Neuronal stem cell (in vitro differentiated cells): ENCODE measurements around the gene NDST1.

Source experiments
- DNase-seq: peaks from one replicate; pipeline ENCODE4 v3.0.0-alpha.2; 2013; ENCODE audit warnings: low spot score
- H2AFZ ChIP-seq: one replicate; pipeline ENCODE4 v1.6.1; 2013; ENCODE audit warnings: mild to moderate bottlenecking, low read length, inconsistent platforms
- H2AK5ac ChIP-seq: 2 replicates; pipeline ENCODE4 v1.6.1; 2013; ENCODE audit warnings: low read depth, mild to moderate bottlenecking, inconsistent platforms, low read length, moderate library complexity, mixed read lengths
- H2BK120ac ChIP-seq: 2 replicates; pipeline ENCODE4 v1.6.1; 2013; ENCODE audit warnings: low read depth, mild to moderate bottlenecking, inconsistent platforms, low read length, moderate library complexity, mixed read lengths
- H2BK12ac ChIP-seq: one replicate; pipeline ENCODE4 v1.6.1; 2013; ENCODE audit warnings: low read length, inconsistent platforms
- H2BK15ac ChIP-seq: 2 replicates; pipeline ENCODE4 v1.6.1; 2013; ENCODE audit warnings: mild to moderate bottlenecking, low read length, inconsistent platforms, mixed read lengths
- H2BK5ac ChIP-seq: one replicate; pipeline ENCODE4 v1.6.1; 2013; ENCODE audit warnings: inconsistent platforms, mild to moderate bottlenecking, low read length, moderate library complexity
- H3K14ac ChIP-seq: one replicate; pipeline ENCODE4 v1.6.1; 2013; ENCODE audit warnings: low read length, inconsistent platforms
- H3K18ac ChIP-seq: 2 replicates; pipeline ENCODE4 v1.6.1; 2013; ENCODE audit warnings: low read length, inconsistent platforms
- H3K23ac ChIP-seq: 2 replicates; pipeline ENCODE4 v1.6.1; 2013; ENCODE audit warnings: low read depth, mild to moderate bottlenecking, mixed read lengths, low read length, inconsistent platforms; ENCODE audit not compliant: poor library complexity
- H3K27ac ChIP-seq: replicated peaks from 3 replicates; pipeline ENCODE4 v1.5.1; 2013; ENCODE audit warnings: low read length, inconsistent platforms
- H3K27me3 ChIP-seq, 3 experiments: 2 replicates each; pipeline ENCODE4 v1.6.1; 2013; ENCODE audit warnings: low read length in 3 of 3, mild to moderate bottlenecking in 2 of 3, inconsistent platforms in 1 of 3, low read depth in 1 of 3, mixed read lengths in 1 of 3, moderate library complexity in 1 of 3; ENCODE audit not compliant: control insufficient read depth in 3 of 3, insufficient read depth in 3 of 3
- H3K36me3 ChIP-seq, 2 donors: replicated peaks in 1 of 2; 2 replicates each; pipeline ENCODE4 v1.6.1; 2013; ENCODE audit warnings: low read length in 2 of 2; ENCODE audit not compliant: control insufficient read depth in 2 of 2, insufficient read depth in 2 of 2
- H3K4ac ChIP-seq: 2 replicates; pipeline ENCODE4 v1.6.1; 2013; ENCODE audit warnings: inconsistent platforms, mild to moderate bottlenecking, low read length, moderate library complexity
- H3K4me1 ChIP-seq, 2 donors: 1 replicate in 1 of 2; 2 replicates in 1 of 2; pipeline ENCODE4 v1.6.1; 2013; ENCODE audit warnings: low read length in 2 of 2, low read depth in 1 of 2; ENCODE audit not compliant: control insufficient read depth in 2 of 2, insufficient read depth in 1 of 2
- H3K4me2 ChIP-seq: one replicate; pipeline ENCODE4 v1.6.1; 2013; ENCODE audit warnings: mild to moderate bottlenecking, low read length, inconsistent platforms; ENCODE audit not compliant: insufficient read depth, poor library complexity, severe bottlenecking
- H3K4me3 ChIP-seq, 2 donors: 2 replicates each; pipeline ENCODE4 v1.5.1; 2013; ENCODE audit warnings: low read length in 2 of 2, mild to moderate bottlenecking in 2 of 2, inconsistent platforms in 1 of 2, moderate library complexity in 1 of 2
- H3K79me1 ChIP-seq: one replicate; pipeline ENCODE4 v1.6.1; 2013; ENCODE audit warnings: low read depth, mild to moderate bottlenecking, inconsistent platforms, low read length, moderate library complexity
- H3K9ac ChIP-seq: one replicate; pipeline ENCODE4 v1.6.1; 2013; ENCODE audit warnings: mild to moderate bottlenecking, low read depth, low read length, inconsistent platforms; ENCODE audit not compliant: poor library complexity
- H3K9me3 ChIP-seq, 2 donors: replicated peaks in 1 of 2; 2 replicates each; pipeline versions ENCODE3 to v1.6.1; 2013; ENCODE audit warnings: low read length in 2 of 2, mild to moderate bottlenecking in 2 of 2, inconsistent platforms in 1 of 2, low read depth in 1 of 2, mixed read lengths in 1 of 2, moderate library complexity in 1 of 2; ENCODE audit not compliant: control insufficient read depth in 2 of 2, insufficient read depth in 1 of 2
- H4K8ac ChIP-seq: one replicate; pipeline ENCODE4 v1.6.1; 2013; ENCODE audit warnings: low read depth, mild to moderate bottlenecking, inconsistent platforms, low read length, moderate library complexity
- H4K91ac ChIP-seq: one replicate; pipeline ENCODE4 v1.6.1; 2013; ENCODE audit warnings: low read length, low read depth, mild to moderate bottlenecking, inconsistent platforms; ENCODE audit not compliant: poor library complexity
- WGBS, 2 donors: extraction: QIAGEN DNeasy Blood & Tissue Kit; methylation state at CpG; one replicate each; pipeline ENCODE4 v1.1.7; 2013; ENCODE audit warnings: missing lambda C conversion rate in 2 of 2, mixed read lengths in 1 of 2; ENCODE audit not compliant: insufficient read length in 2 of 2, insufficient replicate concordance in 1 of 2; ENCODE audit errors: extremely low coverage in 2 of 2; 5-methylcytosine and 5-hydroxymethylcytosine counted together

Gene NDST1

GRCh38 chr5:150553911-150554310 lies 46.0 kb downstream of the NDST1 start:
- peaks cover 38 to 81% of the 10 kb centered on the region in 2 donors for H3K36me3 ChIP-seq

GRCh38 chr5:150554857-150555256 lies 46.9 kb downstream of the NDST1 start:
- WGBS, 2 donors: no CpG with 5 or more reads among the region's 8 CpGs
- no peak overlapping the region for H3K4me2 ChIP-seq
- H2AFZ ChIP-seq: no peak overlapping the region

More at GRCh38 chr5:150553911-150554310, 46.0 kb downstream of the NDST1 start:
- H3K27ac ChIP-seq: no peak overlapping the region
- H4K91ac ChIP-seq: no peak overlapping the region
- no peaks in the 10 kb centered on the region for H3K27me3 ChIP-seq
- H2AFZ ChIP-seq: no peak overlapping the region
- no CpG with 5 or more reads among the region's 8 CpGs for WGBS, 2 donors
- no peak overlapping the region for H2BK120ac ChIP-seq
- H3K18ac ChIP-seq: no peak overlapping the region
- H3K4me2 ChIP-seq: no peak overlapping the region
- no peaks in the 10 kb centered on the region for H3K79me1 ChIP-seq
- H2BK12ac ChIP-seq: no peak overlapping the region
- no peak overlapping the region for H2BK15ac ChIP-seq
- no peak overlapping the region for H2BK5ac ChIP-seq
- no peaks in the 10 kb centered on the region for H3K4me1 ChIP-seq
- H3K4me3 ChIP-seq: no peak overlapping the region
- no peak overlapping the region for H3K23ac ChIP-seq
- H2AK5ac ChIP-seq: no peak overlapping the region
- H3K4ac ChIP-seq: no peak overlapping the region
- no peaks in the 10 kb centered on the region for H3K9me3 ChIP-seq
- H3K9ac ChIP-seq: no peak overlapping the region
- no peak overlapping the region for H4K8ac ChIP-seq
- DNase-seq: no peak
- H3K14ac ChIP-seq: no peak overlapping the region

DNA sequence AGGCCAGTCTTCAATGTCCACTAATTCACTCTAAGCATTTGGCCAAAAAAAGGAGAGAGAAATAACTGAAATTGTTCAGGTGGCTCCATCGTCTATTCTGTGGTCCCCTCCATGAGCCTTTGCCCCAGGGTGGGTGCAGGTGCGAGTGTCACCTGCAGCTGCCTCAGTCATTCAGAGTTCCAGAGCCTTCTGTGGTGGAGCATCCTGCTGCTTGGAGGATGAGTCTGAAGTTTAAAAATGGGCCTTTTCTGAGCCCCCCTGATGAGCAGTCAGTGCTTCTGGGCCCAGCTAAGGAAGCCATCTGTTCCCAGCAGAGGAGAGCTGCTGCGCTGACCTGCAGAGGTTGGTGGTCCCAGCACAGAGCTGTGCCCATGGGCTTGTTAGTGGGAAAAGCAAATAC lies 48.2 kb downstream of the NDST1 start:
- H2BK15ac ChIP-seq: no peak overlapping the region
- H2BK5ac ChIP-seq: no peak overlapping the region
- no peak overlapping the region for H2AFZ ChIP-seq
- no peak overlapping the region for H4K91ac ChIP-seq
- H3K4me2 ChIP-seq: no peak overlapping the region
- no peak overlapping the region for H3K4me3 ChIP-seq
- H3K4ac ChIP-seq: no peak overlapping the region
- H2BK12ac ChIP-seq: no peak overlapping the region
- H3K18ac ChIP-seq: no peak overlapping the region
- H3K4me1 ChIP-seq: peaks cover 0 to 2% of the 10 kb centered on the region in 2 donors
- H3K9ac ChIP-seq: no peak overlapping the region
- H2BK120ac ChIP-seq: no peak overlapping the region
- no peak overlapping the region for H3K27ac ChIP-seq
- no CpG with 5 or more reads among the region's 3 CpGs for WGBS, 2 donors
- no peak overlapping the region for H3K23ac ChIP-seq
- no peak overlapping the region for H2AK5ac ChIP-seq
- H4K8ac ChIP-seq: no peak overlapping the region
- H3K79me1 ChIP-seq: no peaks in the 10 kb centered on the region
- no peak for DNase-seq
- peaks cover 25 to 59% of the 10 kb centered on the region in 2 donors for H3K36me3 ChIP-seq
- no peaks in the 10 kb centered on the region for H3K9me3 ChIP-seq
- no peak overlapping the region for H3K14ac ChIP-seq
- no peaks in the 10 kb centered on the region for H3K27me3 ChIP-seq

More at GRCh38 chr5:150554857-150555256, 46.9 kb downstream of the NDST1 start:
- Histone ChIP-seq H3K18ac (no peak overlapping the region), H3K9me3 (no peaks in the 10 kb centered on the region), H3K4ac (no peak overlapping the region), H2BK15ac (no peak overlapping the region), H3K14ac (no peak overlapping the region), H2BK5ac (no peak overlapping the region), H2BK120ac (no peak overlapping the region), H2AK5ac (no peak overlapping the region), H4K8ac (no peak overlapping the region), H3K27me3 (no peaks in the 10 kb centered on the region), H3K27ac (no peak overlapping the region), H3K4me1 (no peaks in the 10 kb centered on the region), H3K79me1 (no peaks in the 10 kb centered on the region), H3K9ac (no peak overlapping the region), H3K23ac (no peak overlapping the region), H4K91ac (no peak overlapping the region), H2BK12ac (no peak overlapping the region), H3K4me3 (no peak overlapping the region), H3K36me3 (peaks cover 33 to 71% of the 10 kb centered on the region in 2 donors)
- no peak for DNase-seq

DNA sequence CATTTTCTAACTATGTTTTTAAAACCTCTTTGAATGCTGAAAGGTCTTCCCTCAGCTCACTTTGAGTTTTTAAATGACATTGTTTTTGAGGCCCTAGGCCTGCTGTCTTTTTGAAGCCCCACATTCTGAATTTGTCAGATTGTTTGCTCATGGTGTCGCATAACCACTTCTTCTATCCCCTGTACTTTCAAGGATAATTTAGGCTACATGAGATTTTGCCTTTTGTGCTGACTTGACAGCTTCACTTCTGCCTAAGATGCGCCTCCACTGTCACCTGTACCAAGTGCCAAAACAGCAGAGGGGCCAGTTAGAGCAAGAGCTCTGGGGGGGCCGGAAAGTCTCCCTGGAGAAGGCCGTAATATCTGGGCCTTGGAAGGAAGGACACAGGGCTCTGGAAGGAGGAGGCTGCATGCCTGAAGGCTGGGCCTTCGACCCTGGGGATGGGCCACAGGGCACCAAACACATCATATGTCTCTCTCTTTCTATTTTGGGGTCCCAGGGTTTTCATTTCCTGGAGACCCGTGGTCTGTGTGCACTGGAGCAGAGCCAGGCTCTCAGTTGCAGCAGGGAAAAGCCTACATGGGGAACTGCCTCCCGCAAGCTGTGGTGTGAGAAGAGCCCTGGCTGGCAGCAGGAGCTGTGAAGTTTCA lies 49.1 kb downstream of the NDST1 start:
- no peaks in the 10 kb centered on the region for H3K79me1 ChIP-seq
- no peak overlapping the region for H3K4ac ChIP-seq
- H2AFZ ChIP-seq: no peak overlapping the region
- H3K23ac ChIP-seq: no peak overlapping the region
- no peak overlapping the region for H4K91ac ChIP-seq
- WGBS, 2 donors: no CpG with 5 or more reads among the region's 7 CpGs
- no peak overlapping the region for H3K27ac ChIP-seq
- no peak overlapping the region for H3K4me2 ChIP-seq
- no peaks in the 10 kb centered on the region for H3K27me3 ChIP-seq
- H2BK120ac ChIP-seq: no peak overlapping the region
- H3K18ac ChIP-seq: no peak overlapping the region
- no peak for DNase-seq
- H3K9me3 ChIP-seq: no peaks in the 10 kb centered on the region
- H2BK15ac ChIP-seq: no peak overlapping the region
- H3K9ac ChIP-seq: no peak overlapping the region
- peaks cover 19 to 50% of the 10 kb centered on the region in 2 donors for H3K36me3 ChIP-seq
- H2BK12ac ChIP-seq: no peak overlapping the region
- H3K4me1 ChIP-seq: peaks cover 0 to 2% of the 10 kb centered on the region in 2 donors
- H4K8ac ChIP-seq: no peak overlapping the region
- no peak overlapping the region for H2AK5ac ChIP-seq
- no peak overlapping the region for H2BK5ac ChIP-seq
- H3K4me3 ChIP-seq: no peak overlapping the region
- no peak overlapping the region for H3K14ac ChIP-seq
